Inferior parietal cortex (tissue), 1 donor: ENCODE data around the gene SPAG9.
"Not testable (repeated sequence)": the region's sequence is repeated elsewhere in the genome, so short reads cannot be mapped to it uniquely, and the experiment has no call there.

ENCODE experiments used
- DNase-seq: peaks from one replicate; pipeline ENCODE4 v3.0.0-alpha.2; 2016; ENCODE audit errors: extremely low spot score

Gene SPAG9

GRCh38 chr17:51142597-51142996 lies 21.9 kb upstream of the SPAG9 start:
- DNase-seq, result no peak

GRCh38 chr17:51135956-51136355 lies 15.3 kb upstream of the SPAG9 start:
- no peak for DNase-seq

- DNase-seq, result no peak
Measured at GRCh38 chr17:51133365-51133764, 12.7 kb upstream of the SPAG9 start.

- no peak for DNase-seq
Measured at GRCh38 chr17:51132964-51133319, 12.3 kb upstream of the SPAG9 start.

GRCh38 chr17:51128076-51128475 lies 7.4 kb upstream of the SPAG9 start:
- DNase-seq, result no peak

- DNase-seq, result no peak
Measured at GRCh38 chr17:51124640-51125503, 4.2 kb upstream of the SPAG9 start.

GRCh38 chr17:51122473-51123115 lies 1.9 kb upstream of the SPAG9 start:
- not testable (repeated sequence) for DNase-seq

GRCh38 chr17:51121620-51122472 lies 1.2 kb upstream of the SPAG9 start:
- DNase-seq, result peak; percentile 77

GRCh38 chr17:51120357-51120738 lies 320 bp downstream of the SPAG9 start:
- DNase-seq, result peak; percentile 13

- DNase-seq, result peak; percentile 32
Measured at GRCh38 chr17:51119415-51120356, 982 bp downstream of the SPAG9 start.

GRCh38 chr17:51118330-51119195 lies 2.1 kb downstream of the SPAG9 start:
- DNase-seq, result no peak

GRCh38 chr17:51115179-51115578 lies 5.5 kb downstream of the SPAG9 start:
- no peak for DNase-seq

GRCh38 chr17:51112303-51113222 lies 8.1 kb downstream of the SPAG9 start:
- not testable (repeated sequence) for DNase-seq

- no peak for DNase-seq
Measured at GRCh38 chr17:51107778-51108177, 12.9 kb downstream of the SPAG9 start.

GRCh38 chr17:51103451-51103850 lies 17.2 kb downstream of the SPAG9 start:
- DNase-seq, result no peak

- no peak for DNase-seq
Measured at GRCh38 chr17:51103050-51103449, 17.6 kb downstream of the SPAG9 start.

GRCh38 chr17:51097708-51098446 lies 22.8 kb downstream of the SPAG9 start:
- DNase-seq, result no peak

- DNase-seq, result no peak
Measured at GRCh38 chr17:51091635-51092034, 29.0 kb downstream of the SPAG9 start.
